Fibroblast of lung (primary cell): Measurements from ENCODE around the gene DCHS2.

Source experiments
- EZH2 ChIP-seq: IDR thresholded peaks from 2 replicates; pipeline ENCODE4 v1.5.1; 2012; ENCODE audit warnings: low read length, control low read depth, mild to moderate bottlenecking; ENCODE audit errors: missing control alignments
- TF ChIP-seq, protein P1 (sequence below), 2 donors: IDR thresholded peaks in 1 of 2; conservative IDR thresholded peaks in 1 of 2; 1 replicate in 1 of 2; 2 replicates in 1 of 2; pipeline ENCODE4 v1.5.1; 2011 to 2012; ENCODE audit warnings: low read length in 2 of 2, control low read depth in 1 of 2, inconsistent platforms in 1 of 2, low read depth in 1 of 2, mild to moderate bottlenecking in 1 of 2

DNA sequence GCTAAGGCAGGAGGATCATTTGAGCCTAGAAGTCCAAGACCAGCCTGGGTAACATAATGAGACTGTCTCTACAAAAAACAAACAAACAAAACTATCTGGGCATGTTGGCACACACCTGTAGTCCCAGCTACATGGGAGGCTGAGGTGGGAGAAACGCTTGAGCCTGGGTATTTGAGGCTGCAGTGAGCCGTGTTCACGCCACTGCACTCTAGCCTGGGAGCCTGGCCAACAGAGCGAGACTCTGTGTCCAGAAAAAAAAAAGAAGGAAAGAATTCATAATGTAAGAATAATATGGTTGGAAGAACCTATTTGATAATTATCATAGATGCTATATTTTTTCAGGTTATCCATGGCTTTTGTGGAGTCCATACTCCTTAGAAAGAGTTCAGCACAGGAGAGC lies 26.0 kb upstream of the DCHS2 start:
- TF ChIP-seq, protein P1, sequence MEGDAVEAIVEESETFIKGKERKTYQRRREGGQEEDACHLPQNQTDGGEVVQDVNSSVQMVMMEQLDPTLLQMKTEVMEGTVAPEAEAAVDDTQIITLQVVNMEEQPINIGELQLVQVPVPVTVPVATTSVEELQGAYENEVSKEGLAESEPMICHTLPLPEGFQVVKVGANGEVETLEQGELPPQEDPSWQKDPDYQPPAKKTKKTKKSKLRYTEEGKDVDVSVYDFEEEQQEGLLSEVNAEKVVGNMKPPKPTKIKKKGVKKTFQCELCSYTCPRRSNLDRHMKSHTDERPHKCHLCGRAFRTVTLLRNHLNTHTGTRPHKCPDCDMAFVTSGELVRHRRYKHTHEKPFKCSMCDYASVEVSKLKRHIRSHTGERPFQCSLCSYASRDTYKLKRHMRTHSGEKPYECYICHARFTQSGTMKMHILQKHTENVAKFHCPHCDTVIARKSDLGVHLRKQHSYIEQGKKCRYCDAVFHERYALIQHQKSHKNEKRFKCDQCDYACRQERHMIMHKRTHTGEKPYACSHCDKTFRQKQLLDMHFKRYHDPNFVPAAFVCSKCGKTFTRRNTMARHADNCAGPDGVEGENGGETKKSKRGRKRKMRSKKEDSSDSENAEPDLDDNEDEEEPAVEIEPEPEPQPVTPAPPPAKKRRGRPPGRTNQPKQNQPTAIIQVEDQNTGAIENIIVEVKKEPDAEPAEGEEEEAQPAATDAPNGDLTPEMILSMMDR (conservative IDR thresholded peaks at IDR 0.05 in 1 of 2, IDR thresholded peaks at IDR 0.05 in 1 of 2; ENCODE audit: low read depth in 1 of 2, low read length in 2 of 2): no peak
- TF ChIP-seq EZH2: no peak
